ENCODE measurements around the gene CARD8. TPM values are rescaled to one million over a fixed set of nuclear protein-coding genes. Genes with fewer than 3 reads are reported as not detected.
"Not testable (repeated sequence)": the region's sequence is repeated elsewhere in the genome, so short reads cannot be mapped to it uniquely, and the experiment has no call there.

CARD8 gene
- 12.6 TPM for total RNA-seq

GRCh38 chr19:48255376-48256303 is at the start of gene CARD8:
Gene CARD8 (minus strand): TSS chr19:48255912. CDS start chr19:48241020, 14,892 bp downstream.
- DNase-seq (ENCODE audit: low spot score in 2 of 2) (peak; percentile 37 to 39), FAIRE-seq (no peak)

- DNase-seq (ENCODE audit: low spot score in 2 of 2) (no peak), FAIRE-seq (no peak)
These were observed 48.2 kb upstream of the CARD8 start for GRCh38 chr19:48303866-48304265.

GRCh38 chr19:48303367-48303766 is 47.7 kb upstream of the CARD8 start:
- DNase-seq (ENCODE audit: low spot score in 2 of 2) (no peak), FAIRE-seq (no peak)

GRCh38 chr19:48302600-48302959 is 46.9 kb upstream of the CARD8 start:
- no peak for DNase-seq (ENCODE audit: low spot score in 2 of 2)
- FAIRE-seq: no peak

- DNase-seq (ENCODE audit: low spot score in 2 of 2) (no peak), FAIRE-seq (no peak)
These were observed 46.3 kb upstream of the CARD8 start for GRCh38 chr19:48301886-48302599.

GRCh38 chr19:48297975-48298374 is 42.3 kb upstream of the CARD8 start:
- DNase-seq (ENCODE audit: low spot score in 2 of 2): no peak
- no peak for FAIRE-seq

- FAIRE-seq: no peak
- DNase-seq (ENCODE audit: low spot score in 2 of 2): no peak
These were observed 41.4 kb upstream of the CARD8 start for GRCh38 chr19:48296963-48297734.

GRCh38 chr19:48295458-48295857 is 39.7 kb upstream of the CARD8 start:
- FAIRE-seq (no peak), DNase-seq (ENCODE audit: low spot score in 2 of 2) (no peak)

- no peak for DNase-seq (ENCODE audit: low spot score in 2 of 2)
- no peak for FAIRE-seq
These were observed 37.1 kb upstream of the CARD8 start for GRCh38 chr19:48292798-48293197.

GRCh38 chr19:48291489-48291815 is 35.7 kb upstream of the CARD8 start:
- not testable (repeated sequence) for DNase-seq (ENCODE audit: low spot score in 2 of 2); FAIRE-seq

- FAIRE-seq: no peak
- DNase-seq (ENCODE audit: low spot score in 2 of 2): peak; percentile 63 to 77
These were observed 35.2 kb upstream of the CARD8 start for GRCh38 chr19:48290771-48291488.

GRCh38 chr19:48290401-48290770 is 34.7 kb upstream of the CARD8 start:
- DNase-seq (ENCODE audit: low spot score in 2 of 2) (peak in 1 of 2 donors; percentile 46), FAIRE-seq (no peak)

- no peak for DNase-seq (ENCODE audit: low spot score in 2 of 2)
- no peak for FAIRE-seq
These were observed 32.0 kb upstream of the CARD8 start for GRCh38 chr19:48287748-48288147.

- DNase-seq (ENCODE audit: low spot score in 2 of 2) (no peak), FAIRE-seq (no peak)
These were observed 29.2 kb upstream of the CARD8 start for GRCh38 chr19:48284896-48285295.

- DNase-seq (ENCODE audit: low spot score in 2 of 2): no peak
- FAIRE-seq: no peak
These were observed 28.2 kb upstream of the CARD8 start for GRCh38 chr19:48283908-48284307.

- FAIRE-seq (no peak), DNase-seq (ENCODE audit: low spot score in 2 of 2) (no peak)
These were observed 24.0 kb upstream of the CARD8 start for GRCh38 chr19:48279747-48280146.

GRCh38 chr19:48274938-48275337 is 19.2 kb upstream of the CARD8 start:
- DNase-seq (ENCODE audit: low spot score in 2 of 2): no peak
- no peak for FAIRE-seq

GRCh38 chr19:48274173-48274572 is 18.5 kb upstream of the CARD8 start:
- FAIRE-seq (no peak), DNase-seq (ENCODE audit: low spot score in 2 of 2) (no peak)

- DNase-seq (ENCODE audit: low spot score in 2 of 2) (peak in 1 of 2 donors; percentile 29), FAIRE-seq (no peak)
These were observed 15.9 kb upstream of the CARD8 start for GRCh38 chr19:48271531-48272151.

- not testable (repeated sequence) for FAIRE-seq; DNase-seq (ENCODE audit: low spot score in 2 of 2)
These were observed 13.9 kb upstream of the CARD8 start for GRCh38 chr19:48269617-48270026.

Data from frontal cortex (tissue), 4 donors.